Measurements from ENCODE around the gene STOM.

GRCh38 chr9:121328476-121328875 lies 41.6 kb downstream of the STOM start:
- TF ChIP-seq POLR2A (IDR thresholded peaks at IDR 0.05): no peak
- TF ChIP-seq CTCF (IDR thresholded peaks at IDR 0.05): no peak
- TF ChIP-seq EP300 (IDR thresholded peaks at IDR 0.05): no peak
- no peak for TF ChIP-seq POLR2AphosphoS5 (IDR thresholded peaks at IDR 0.05)
